GM15510 (cell line): ENCODE measurements around the gene NLRP9.
"Not testable (repeated sequence)": the region's sequence is repeated elsewhere in the genome, so short reads cannot be mapped to it uniquely, and the experiment has no call there.

Experiments used
- POLR2A ChIP-seq: IDR thresholded peaks from 3 replicates; pipeline ENCODE4 v1.6.1; 2011; ENCODE audit warnings: borderline replicate concordance; ENCODE audit not compliant: insufficient read length; ENCODE audit errors: extremely low read depth

NLRP9 gene

DNA sequence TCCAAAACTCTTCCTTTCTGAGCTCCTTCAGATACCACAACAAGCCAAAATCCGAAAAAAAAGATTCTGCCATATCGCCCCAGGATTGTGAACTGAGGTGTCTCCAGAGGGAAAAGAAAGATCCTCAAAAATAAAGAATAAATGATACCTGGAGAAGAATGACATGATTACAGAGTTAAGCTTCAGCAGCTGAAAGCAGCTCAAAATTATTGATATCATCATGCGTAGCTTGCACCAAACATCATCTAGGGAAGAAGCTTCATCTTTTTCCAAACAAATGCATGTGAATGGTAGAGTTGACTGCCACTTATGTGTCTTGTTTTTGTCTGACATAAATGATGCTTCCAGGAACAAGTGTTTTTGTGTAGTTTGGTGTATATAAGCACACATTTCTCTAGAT, at the start of gene NLRP9:
NLRP9 (minus strand) TSS at position 101 of the 400 bp plus-strand sequence; CDS start at position 73, 28 bp downstream.
- TF ChIP-seq POLR2A, result no peak

DNA sequence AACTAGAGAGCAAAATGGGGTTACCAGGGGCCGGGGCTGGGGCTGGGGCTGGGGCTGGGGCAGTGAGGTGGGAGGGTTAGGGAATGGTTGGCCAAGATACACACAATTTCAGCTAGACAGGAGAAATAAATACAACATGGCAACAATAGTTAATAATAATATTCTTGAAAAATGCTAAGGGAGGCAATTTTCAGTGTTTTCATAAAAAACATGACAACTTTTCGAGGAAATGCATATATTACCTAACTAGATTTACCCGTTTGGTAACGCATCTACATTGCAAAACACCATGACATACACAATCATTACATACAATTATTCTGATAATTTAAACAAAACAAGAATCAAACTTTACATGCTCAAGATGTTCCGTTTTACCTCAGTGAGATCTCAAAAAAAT, 42.9 kb upstream of the NLRP9 start:
- TF ChIP-seq POLR2A, result no peak

DNA sequence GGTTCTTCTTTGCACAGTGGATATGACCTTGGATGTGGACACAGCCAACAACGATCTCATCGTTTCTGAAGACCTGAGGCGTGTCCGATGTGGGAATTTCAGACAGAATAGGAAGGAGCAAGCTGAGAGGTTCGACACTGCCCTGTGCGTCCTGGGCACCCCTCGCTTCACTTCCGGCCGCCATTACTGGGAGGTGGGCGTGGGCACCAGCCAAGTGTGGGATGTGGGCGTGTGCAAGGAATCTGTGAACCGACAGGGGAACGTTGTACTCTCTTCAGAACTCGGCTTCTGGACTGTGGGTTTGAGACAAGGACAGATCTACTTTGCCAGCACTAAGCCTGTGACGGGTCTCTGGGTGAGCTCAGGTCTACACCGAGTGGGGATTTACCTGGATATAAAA, 40.1 kb upstream of the NLRP9 start:
- no peak for TF ChIP-seq POLR2A

DNA sequence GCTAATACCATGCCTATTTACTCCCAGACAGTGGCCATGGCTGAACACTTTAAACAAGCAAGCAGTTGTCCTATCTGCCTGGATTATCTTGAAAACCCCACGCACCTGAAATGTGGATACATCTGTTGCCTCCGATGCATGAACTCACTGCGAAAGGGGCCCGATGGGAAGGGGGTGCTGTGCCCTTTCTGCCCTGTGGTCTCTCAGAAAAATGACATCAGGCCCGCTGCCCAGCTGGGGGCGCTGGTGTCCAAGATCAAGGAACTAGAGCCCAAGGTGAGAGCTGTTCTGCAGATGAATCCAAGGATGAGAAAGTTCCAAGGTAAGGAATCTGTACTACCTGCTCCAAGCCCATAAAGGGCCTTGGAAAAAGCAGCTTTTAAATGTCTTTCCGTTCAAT, 39.3 kb upstream of the NLRP9 start:
- TF ChIP-seq POLR2A, result no peak

DNA sequence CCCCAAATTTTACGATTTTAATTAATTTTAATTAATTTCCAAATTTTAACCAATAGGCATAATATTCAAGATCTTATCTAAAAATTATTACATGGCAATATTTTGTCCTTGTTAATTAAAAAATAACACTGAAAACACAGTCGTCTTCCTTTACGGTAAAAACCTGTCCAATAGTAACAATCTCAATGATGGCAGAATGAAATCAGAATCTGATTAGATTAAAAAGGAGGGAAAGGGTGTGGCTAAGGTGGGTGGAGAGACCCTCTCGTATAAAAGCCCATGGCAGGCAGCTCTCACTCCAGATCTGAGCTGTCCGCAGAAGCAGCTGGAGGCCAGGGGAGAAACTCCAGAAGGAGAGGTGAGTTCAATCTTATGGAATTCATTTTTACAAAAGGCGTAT, 30.6 kb upstream of the NLRP9 start, which contains the start of gene RFPL4AL1:
RFPL4AL1 (plus strand) TSS at position 301 of the 400 bp plus-strand sequence. CDS start 2,687 bp downstream, outside the sequence.
- TF ChIP-seq POLR2A, result not testable (repeated sequence)

DNA sequence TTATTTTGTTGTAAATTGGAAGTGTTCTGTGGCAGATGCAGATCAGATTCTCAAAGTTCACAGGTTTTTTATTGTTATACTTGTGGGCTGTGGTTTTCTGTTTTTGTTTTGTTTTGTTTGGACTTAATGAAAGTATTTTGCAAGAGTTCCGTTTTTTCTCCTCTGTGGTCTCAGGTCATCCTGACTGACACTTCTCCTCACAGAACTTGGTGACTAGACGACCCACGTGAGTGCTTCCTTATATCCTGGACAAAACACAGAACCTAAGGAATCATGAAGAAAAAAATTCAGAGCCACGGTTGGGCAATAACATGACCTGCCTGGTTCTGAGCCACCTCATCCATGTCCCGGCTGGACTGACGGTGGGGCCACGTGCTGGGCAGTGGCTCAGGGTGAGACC, 28.3 kb upstream of the NLRP9 start:
- TF ChIP-seq POLR2A, result no peak

DNA sequence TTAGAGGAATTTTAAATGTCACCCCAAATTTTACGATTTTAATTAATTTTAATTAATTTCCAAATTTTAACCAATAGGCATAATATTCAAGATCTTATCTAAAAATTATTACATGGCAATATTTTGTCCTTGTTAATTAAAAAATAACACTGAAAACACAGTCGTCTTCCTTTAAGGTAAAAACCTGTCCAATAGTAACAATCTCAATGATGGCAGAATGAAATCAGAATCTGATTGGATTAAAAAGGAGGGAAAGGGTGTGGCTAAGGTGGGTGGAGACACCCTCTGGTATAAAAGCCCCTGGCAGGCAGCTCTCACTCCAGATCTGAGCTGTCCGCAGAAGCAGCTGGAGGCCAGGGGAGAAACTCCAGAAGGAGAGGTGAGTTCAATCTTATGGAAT, 20.6 kb upstream of the NLRP9 start, which contains the start of gene RFPL4A:
RFPL4A (plus strand) TSS at position 301 of the 400 bp plus-strand sequence. CDS start 2,704 bp downstream, outside the sequence.
- TF ChIP-seq POLR2A, result not testable (repeated sequence)

DNA sequence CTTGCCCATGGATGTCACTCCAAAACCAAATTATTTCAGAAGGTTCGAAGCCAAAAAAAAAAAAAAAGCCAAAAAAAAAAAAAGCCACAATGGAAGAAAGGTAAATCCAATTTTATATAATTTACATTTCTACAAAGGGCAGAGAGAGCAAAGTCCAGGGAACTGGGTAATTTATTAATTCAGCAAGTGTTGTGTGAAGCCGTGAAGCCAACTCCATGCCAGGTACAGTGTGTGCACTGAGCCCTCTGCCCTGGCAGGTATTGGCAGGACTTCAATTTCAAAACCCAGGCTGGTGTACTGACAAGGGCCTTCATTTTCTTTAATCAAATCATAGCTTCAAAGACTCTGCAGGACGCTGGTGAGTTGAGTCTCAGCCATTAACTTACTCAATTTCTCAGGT, 15.2 kb upstream of the NLRP9 start:
- no peak for TF ChIP-seq POLR2A

DNA sequence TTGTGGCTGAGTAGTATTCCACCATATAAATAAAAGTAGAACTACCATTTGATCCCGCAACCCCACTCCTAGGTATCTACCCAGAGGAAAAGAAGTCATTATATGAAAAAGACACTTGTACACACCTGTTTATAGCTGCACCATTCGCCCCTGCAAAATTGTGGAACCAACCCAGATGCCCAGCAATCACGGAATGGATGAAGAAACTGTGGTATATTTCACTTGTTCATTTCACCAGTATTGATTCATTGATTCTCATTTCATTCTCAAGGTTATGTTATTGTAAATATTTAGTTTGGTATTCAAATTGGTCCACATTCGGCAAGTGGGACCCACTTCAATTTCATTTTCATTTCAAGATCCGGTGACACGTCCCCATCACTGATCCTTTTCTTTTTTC, 12.5 kb upstream of the NLRP9 start:
- TF ChIP-seq POLR2A, result no peak

DNA sequence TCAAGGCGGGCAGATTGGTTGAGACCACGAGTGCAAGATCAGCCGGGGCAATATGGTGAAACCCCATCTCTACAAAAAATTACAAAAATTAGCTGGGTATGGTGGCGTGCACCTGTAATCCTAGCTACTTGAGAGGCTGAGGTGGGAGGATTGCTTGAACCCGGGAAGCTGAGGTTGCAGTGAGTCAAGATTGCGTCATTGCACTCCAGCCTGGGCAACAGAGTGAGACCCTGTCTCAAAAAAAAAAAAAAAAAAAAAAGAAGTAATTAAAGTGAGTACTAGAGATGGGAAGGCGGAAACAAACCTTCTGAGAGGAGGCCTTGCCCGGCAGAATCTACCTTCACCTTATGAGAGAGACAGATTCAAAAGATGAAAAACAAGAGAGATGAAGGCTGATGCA, 14.7 kb downstream of the NLRP9 start:
- no peak for TF ChIP-seq POLR2A

DNA sequence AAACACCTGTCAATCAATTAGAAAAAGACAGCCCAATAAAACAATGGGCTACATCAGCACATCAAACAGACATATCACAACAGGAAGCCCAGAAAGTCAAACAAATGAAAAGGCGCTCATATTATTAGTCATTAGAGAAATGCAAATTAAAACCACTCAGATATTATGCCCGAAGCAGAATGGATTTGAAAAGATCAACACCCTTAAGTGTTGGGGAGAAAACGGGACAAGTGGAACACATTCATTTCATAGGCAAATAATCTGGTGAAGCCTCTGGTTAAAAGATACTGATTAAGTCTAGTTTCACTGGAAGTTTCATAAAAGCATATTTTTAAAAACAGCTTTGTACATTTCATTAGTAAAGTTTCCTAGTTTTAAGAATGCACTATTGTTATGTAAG, 17.4 kb downstream of the NLRP9 start:
- no peak for TF ChIP-seq POLR2A

DNA sequence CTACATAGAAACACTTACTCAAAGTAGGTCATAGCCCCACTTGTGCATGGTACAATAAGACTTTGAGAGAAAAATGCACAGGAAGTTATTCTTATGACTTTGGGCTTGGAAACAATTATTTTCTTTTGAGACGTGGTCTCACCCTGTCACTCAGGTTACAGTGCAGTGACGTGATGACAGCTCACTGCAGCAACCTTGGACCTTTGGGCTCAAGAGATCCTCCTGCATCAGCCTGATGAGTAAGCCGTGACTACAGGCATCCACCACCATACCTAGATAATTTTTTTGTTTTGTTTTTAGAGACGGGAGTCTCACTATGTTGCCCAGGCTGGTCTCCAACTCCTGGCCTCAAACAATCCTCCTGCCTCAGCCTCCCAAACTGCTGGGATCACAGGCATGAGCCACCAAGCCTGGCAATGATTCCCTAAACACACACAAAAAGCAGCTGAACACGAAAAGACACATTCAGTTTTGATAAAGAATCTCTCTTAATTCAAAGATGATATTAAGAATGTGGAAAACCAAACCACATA, 17.9 kb downstream of the NLRP9 start:
- TF ChIP-seq POLR2A, result no peak

DNA sequence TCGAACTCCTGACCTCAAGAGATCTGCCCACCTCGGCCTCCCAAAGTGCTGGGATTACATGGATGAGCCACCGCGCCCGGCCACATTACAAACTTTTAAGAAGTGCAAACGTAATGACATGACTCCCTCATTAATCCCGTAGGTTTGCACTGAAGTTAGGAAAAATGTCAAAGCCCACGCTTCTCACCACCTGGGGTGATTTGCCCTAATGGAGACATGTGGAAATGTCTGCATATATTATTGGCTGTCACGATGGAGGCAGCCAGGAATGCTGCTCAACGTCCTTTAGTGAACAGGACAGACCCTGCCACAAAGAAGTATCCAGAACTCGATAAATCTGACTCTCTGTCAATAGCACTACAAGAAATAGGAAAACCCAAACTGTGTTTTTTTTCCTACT, 21.0 kb downstream of the NLRP9 start:
- TF ChIP-seq POLR2A, result no peak

DNA sequence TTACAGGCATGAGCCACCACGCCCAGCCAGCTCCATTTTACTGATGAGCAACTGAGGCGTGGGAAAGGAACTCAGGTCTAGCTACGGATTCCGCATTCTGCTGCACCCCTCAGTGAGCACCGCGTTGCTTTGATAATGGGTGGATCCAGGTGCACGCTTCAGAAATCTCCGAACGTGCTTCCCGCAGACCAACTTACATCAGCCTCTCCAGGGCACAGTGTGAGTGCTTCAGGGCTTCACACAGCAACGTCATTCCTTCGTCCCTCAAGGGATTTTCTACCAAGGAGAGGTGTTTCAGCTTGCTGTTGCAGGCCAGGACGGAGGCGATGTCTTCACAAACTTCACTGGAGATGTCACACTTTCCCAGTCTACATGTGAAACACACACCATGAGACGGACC, 21.7 kb downstream of the NLRP9 start:
- no peak for TF ChIP-seq POLR2A

DNA sequence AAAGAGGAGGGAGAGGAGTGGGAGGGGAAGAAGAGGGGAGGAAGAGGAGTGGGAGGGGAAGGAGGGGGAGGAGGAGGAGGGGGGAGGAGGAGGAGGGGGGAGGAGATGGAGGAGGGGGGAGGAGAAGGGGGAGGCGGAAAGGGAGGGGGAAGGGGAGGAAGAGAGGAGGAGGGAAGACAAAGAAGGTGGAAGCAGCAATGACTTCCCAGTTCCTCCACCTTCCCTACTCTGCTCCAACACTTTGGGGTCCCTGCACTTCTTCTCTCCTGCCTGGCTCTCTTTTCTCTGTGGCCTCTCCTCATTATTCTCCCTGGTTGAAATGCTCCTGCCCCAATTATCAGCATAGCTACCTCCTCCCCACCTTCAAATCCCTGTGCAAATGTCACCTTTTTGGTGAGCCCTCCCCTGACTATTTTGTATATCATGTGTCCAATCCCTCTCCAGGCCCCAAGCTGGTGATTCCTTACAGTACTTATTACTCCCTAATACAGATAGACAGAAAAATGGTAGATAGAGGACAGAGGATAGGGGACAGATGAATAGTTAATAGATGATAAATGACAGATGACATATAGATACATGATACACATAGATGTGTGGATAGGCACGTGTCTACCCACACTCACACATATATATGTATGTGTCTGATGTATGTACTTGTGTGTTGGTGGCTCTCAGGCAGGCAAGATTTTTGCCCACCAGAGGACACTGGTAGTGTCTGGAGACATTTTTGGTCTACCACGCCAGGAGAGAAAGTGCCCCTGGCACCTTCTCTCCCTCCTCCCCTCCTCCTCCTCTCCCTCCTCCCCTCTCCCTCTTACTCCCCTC, 25.2 kb downstream of the NLRP9 start:
- TF ChIP-seq POLR2A, result no peak

DNA sequence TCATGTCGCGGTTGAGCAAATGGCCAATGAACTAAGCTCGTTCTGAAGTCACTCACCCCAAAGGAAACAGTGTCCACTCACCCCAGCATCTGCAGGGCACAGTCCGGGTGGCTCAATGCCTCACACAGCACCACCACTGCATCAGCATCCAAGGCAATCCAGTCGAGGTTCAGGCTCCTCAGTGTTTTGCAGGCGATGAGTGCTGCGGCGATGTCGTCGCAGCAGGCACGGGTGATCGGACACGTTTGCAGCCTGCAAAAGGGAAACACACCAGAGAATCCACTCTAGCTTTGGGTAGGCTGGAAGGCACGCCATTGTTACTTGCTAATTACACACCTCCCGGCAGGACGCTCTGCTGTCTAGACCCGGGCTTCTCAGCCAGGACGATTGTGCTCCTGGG, 26.5 kb downstream of the NLRP9 start:
- no peak for TF ChIP-seq POLR2A
